NK-92 (cell line): ENCODE measurements around the gene CCL11.

Source experiments
- DNase-seq: peaks from one replicate; lab custom pipeline; 2025; ENCODE audit not compliant: unreplicated experiment; lab: John Stamatoyannopoulos, UW

CCL11 gene

GRCh38 chr17:34257299-34257985, 28.1 kb upstream of the CCL11 start:
- no peak for DNase-seq

DNA sequence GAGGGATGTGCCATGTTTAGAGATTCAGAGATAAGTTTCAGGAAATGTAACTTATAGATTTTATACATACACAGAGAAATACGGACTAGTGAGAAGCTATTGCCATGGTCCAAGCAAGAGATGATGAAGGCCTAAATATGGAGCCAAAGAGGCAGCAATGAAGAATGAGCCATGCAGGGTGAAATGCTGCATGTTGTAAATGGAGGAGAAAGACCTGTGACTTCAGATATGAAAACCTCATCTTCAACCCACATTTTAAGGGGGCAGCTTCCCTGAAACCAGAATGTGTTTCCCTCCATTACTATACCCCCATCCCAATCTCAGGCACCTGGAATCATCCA, 27.6 kb upstream of the CCL11 start:
- no peak for DNase-seq

DNA sequence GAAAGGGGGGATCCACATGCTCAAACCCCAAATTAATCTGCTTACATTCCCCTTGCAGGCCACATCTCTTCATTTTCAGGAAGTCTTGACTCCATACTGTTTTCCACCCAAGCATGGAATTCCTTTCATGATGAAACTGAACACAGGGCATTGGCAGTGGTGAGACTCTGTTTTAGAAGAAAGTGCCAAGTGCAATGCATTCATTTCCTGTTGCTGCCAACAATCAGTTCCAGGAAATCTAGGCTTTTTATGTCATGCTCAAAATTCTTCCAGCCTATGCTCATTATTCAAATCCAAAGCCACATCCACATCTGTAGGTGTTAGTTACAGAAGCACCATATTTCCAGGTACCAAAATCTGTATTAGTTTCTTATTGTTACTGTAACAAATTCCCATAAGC, 26.4 kb upstream of the CCL11 start:
- DNase-seq: no peak

DNA sequence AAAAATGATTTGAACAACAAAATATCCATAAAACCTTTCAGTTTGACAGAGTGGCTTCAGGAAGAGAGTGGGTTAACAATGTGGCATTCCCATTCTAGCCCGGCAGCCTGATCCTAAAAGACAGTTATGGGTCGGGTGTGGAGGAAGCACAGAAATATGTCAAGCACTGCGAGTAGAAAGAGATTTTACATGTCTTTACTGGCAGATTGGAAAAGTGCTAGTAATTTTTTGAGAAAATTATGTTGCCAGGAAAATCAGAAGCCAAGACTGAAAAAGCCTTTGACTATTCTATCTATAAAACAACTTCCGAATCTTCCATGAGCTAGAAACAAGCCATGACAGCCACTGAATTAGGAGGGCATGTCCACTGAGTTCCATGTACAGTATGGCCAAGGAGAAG, 24.7 kb upstream of the CCL11 start:
- no peak for DNase-seq

- no peak for DNase-seq
Observed at GRCh38 chr17:34261568-34262337, 23.8 kb upstream of the CCL11 start.

GRCh38 chr17:34265711-34266110, 19.8 kb upstream of the CCL11 start:
- no peak for DNase-seq

DNA sequence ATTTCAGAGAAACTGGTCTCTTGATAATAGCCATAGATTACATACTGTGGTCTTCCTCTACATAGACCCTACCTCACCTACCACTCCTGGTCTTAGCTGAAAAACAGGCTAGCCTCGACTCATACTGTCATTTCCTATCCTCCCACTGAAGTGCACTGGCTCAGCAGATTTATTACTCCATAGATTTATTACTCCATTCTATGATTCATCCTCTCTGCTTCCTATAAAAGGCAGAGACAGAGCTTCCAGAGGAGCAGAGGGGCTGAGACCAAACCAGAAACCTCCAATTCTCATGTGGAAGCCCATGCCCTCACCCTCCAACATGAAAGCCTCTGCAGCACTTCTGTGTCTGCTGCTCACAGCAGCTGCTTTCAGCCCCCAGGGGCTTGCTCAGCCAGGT, 15.6 kb upstream of the CCL11 start, which contains the start of gene CCL7:
CCL7 (plus strand) TSS at position 253 of the 400 bp plus-strand sequence; CDS start at position 323, 70 bp downstream.
- no peak for DNase-seq

- DNase-seq: no peak
Observed at GRCh38 chr17:34275881-34276280, 9.7 kb upstream of the CCL11 start.

DNA sequence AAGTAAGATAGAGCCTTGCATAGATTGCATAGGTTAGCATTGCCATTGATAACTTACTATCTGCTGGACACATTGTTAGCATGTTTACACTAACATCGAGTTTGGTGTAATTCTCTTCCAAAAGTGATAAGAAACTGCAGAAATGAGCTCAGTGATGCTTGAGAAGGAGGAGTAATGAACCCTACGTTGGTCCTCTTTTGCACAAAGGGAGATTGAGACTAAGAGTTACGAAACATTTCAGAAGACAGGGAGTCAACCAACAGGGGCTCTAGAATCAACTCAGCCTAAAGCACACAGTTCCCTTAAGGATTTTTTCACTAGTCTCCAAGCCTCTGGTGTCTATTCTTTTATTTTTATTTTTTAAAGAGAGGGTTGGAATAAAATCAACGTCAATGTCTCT, 8.7 kb upstream of the CCL11 start:
- no peak for DNase-seq

DNA sequence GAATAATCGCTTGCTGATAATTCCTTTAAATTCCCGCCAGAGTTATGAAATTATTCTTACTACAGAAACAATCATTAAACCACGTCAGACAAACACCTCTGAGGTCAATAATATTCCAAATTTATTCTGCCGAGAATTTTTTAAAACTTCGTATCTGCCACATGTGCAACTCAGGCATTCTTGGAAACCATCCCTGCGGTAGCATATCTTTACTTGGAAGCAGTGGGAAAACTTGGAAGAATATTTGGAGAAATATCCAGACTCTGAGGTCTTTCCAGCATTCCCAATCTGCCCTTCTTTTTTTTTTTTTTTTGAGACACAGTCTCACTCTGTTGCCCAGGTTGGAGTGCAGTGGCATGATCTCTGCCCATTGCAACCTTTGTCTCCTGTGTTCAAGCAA, 2.0 kb upstream of the CCL11 start:
- no peak for DNase-seq

DNA sequence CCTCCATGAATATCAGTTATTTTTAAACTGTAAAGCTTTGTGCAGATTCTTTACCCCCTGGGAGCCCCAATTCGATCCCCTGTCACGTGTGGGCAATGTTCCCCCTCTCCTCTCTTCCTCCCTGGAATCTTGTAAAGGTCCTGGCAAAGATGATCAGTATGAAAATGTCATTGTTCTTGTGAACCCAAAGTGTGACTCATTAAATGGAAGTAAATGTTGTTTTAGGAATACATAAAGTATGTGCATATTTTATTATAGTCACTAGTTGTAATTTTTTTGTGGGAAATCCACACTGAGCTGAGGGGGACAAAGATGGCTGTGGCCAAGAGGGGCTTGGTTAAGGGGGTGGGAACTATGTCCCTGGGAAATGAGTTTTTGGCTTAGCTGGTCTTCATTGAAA, 2.3 kb downstream of the CCL11 start:
- DNase-seq: no peak

GRCh38 chr17:34290586-34290985, 5.0 kb downstream of the CCL11 start:
- no peak for DNase-seq

- DNase-seq: no peak
Observed at GRCh38 chr17:34291721-34292348, 6.3 kb downstream of the CCL11 start.

DNA sequence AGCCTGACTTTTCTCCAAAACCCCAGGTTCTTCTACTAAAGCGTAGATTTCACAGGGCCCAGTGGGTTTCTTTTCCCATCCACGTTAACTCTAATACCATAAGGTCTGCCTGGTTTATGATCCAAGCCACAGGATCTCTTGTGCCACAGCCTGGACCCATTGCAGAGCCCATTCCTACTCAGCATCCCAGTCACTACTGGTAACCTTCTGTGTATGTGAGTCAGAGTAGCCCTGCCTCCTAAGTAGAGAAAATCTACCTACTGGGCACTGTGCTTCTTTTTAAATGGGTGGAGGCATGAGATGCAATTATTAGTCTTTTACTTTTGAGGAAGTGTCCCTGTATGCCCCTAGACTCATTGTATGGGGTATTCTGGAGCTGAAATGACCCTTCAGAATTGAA, 13.5 kb downstream of the CCL11 start:
- no peak for DNase-seq

GRCh38 chr17:34299956-34300577, 14.5 kb downstream of the CCL11 start:
- no peak for DNase-seq

GRCh38 chr17:34300652-34301370, 15.3 kb downstream of the CCL11 start:
- no peak for DNase-seq

GRCh38 chr17:34301986-34302385, 16.4 kb downstream of the CCL11 start:
- DNase-seq: no peak

GRCh38 chr17:34302636-34303035, 17.1 kb downstream of the CCL11 start:
- no peak for DNase-seq

DNA sequence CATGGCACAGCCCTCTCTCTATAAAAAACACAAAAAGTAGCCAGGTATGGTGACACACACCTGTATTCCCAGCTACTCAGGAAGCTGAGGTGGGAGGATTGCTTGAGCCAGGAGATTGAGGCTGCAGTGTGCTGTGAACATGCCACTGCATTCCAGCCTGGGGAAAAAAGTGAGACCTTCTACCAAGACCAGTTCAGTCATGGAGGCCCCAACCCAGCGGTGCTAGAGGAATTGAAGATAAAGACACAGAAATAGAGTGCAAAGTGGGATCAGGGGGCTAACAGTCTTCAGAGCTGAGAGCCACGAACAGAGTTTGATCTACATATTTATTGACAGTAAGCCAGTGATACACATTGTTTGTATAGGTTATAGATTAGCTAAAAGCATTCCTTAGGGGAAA, 18.1 kb downstream of the CCL11 start:
- no peak for DNase-seq

GRCh38 chr17:34305061-34305460, 19.5 kb downstream of the CCL11 start:
- DNase-seq: no peak

DNA sequence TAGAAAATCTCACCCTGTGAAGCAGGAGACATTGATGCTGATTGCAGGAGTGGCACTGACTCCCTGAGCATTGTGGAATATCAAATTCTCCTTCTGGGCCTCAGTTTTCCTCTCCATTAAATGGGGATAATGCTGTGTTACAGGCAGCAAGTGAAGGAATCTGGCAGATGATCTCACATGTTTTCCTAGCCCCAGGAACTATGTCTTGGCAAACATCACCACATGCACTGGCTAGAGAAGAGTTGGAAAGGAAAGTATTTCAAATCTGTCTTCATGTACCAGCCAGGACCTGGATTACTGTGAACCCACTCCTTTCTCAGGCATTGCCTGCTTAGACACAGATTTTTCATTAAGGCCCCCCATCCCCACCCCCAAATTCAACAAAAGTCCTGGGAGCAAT, 20.1 kb downstream of the CCL11 start:
- DNase-seq: no peak
